GM12878 (cell line): ENCODE results near the gene KRTAP10-9. TPM values are rescaled to one million over a fixed set of nuclear protein-coding genes. Genes with fewer than 3 reads are reported as not detected.

Experiments
- ATAC-seq: fragments of 200-7000 bp; cut with Tn5 transposase; 3 replicates; pipeline ENCODE4 v1.9.1; 2020; ENCODE audit warnings: mild to moderate bottlenecking, moderate library complexity
- BruUV-seq: library from RNA; stranded (reverse); fragments of 400-500 nt; replicated peaks from 2 replicates; lab custom pipeline; 2021; lab: Mats Ljungman, UMichigan
- CTCF ChIA-PET: fragments of 300-600 bp; sonication (Branson Sonifier 250); formaldehyde crosslinking; extraction: SDS; loops from one replicate; lab custom pipeline; 2021; ENCODE audit warnings: inconsistent platforms; lab: Yijun Ruan, JAX
- POLR2A ChIA-PET: fragments of 350-600 bp; formaldehyde crosslinking; extraction: SDS; loops from one replicate; lab custom pipeline; 2021; ENCODE audit warnings: inconsistent platforms; lab: Charles Lee
- RAD21 ChIA-PET: fragments of 300-600 bp; sonication (Branson Sonifier 250); formaldehyde crosslinking; loops from one replicate; lab custom pipeline; 2023; ENCODE audit warnings: antibody characterized with exemption; ENCODE audit not compliant: unreplicated experiment; lab: Charles Lee
- SMC1A ChIA-PET: fragments of 300-600 bp; sonication (Branson Sonifier 250); formaldehyde crosslinking; loops from one replicate; lab custom pipeline; 2023; ENCODE audit not compliant: unreplicated experiment, uncharacterized antibody; lab: Charles Lee
- DNase-seq: peaks from one replicate; pipeline ENCODE4 v3.0.0-alpha.2; 2011; ENCODE audit warnings: low read depth, low spot score
- FAIRE-seq: peaks from 3 replicates; lab custom pipeline; 2011; peaks lifted over from hg19 to GRCh38; lab: Jason Lieb, UNC
- H2AFZ ChIP-seq: 2 replicates; pipeline ENCODE4 v1.6.0; 2011; ENCODE audit warnings: low read depth, low read length, control low read depth; ENCODE audit not compliant: control insufficient read depth
- H3K27ac ChIP-seq: 2 replicates; pipeline ENCODE4 v1.5.1; 2011; ENCODE audit warnings: control low read depth; ENCODE audit not compliant: control insufficient read depth, insufficient read depth
- H3K27me3 ChIP-seq, 2 experiments: replicated peaks in 1 of 2; 2 replicates each; pipeline versions ENCODE4 v1.6.0 to v1.6.1; 2011; ENCODE audit warnings: low read length in 1 of 2; ENCODE audit not compliant: control insufficient read depth in 2 of 2, insufficient read depth in 2 of 2
- H3K36me3 ChIP-seq, 2 experiments: 2 replicates each; pipeline ENCODE4 v1.5.1; 2011; ENCODE audit warnings: low read length in 1 of 2; ENCODE audit not compliant: control insufficient read depth in 2 of 2, insufficient read depth in 2 of 2
- H3K4me1 ChIP-seq: 2 replicates; pipeline ENCODE4 v1.6.1; 2011; ENCODE audit warnings: mild to moderate bottlenecking, low read length, moderate library complexity, mixed read lengths; ENCODE audit not compliant: control insufficient read depth, insufficient read depth
- H3K4me2 ChIP-seq: 2 replicates; pipeline ENCODE4 v1.6.0; 2011; ENCODE audit warnings: control low read depth; ENCODE audit not compliant: control insufficient read depth, insufficient read depth
- H3K4me3 ChIP-seq: fragments of 200-600 bp; sonication (generic); 2 replicates; pipeline ENCODE4 v1.5.1; 2016
- H3K79me2 ChIP-seq: 2 replicates; pipeline ENCODE4 v1.6.0; 2011; ENCODE audit warnings: low read length; ENCODE audit not compliant: control insufficient read depth, insufficient read depth
- H3K9ac ChIP-seq: 2 replicates; pipeline ENCODE4 v1.8.0; 2011; ENCODE audit warnings: low read length, control low read depth, mixed read lengths; ENCODE audit not compliant: control insufficient read depth, insufficient read depth
- H3K9me3 ChIP-seq: replicated peaks from 3 replicates; pipeline ENCODE4 v1.5.1; 2011; ENCODE audit warnings: mild to moderate bottlenecking, low read length; ENCODE audit not compliant: control insufficient read depth, insufficient read depth
- H4K20me1 ChIP-seq: 2 replicates; pipeline ENCODE4 v1.6.0; 2011; ENCODE audit not compliant: control insufficient read depth, insufficient read depth
- BACH1 ChIP-seq: fragments of 450-650 bp; IDR thresholded peaks from 2 replicates; pipeline ENCODE4 v1.6.1; 2017; ENCODE audit warnings: mild to moderate bottlenecking, borderline replicate concordance
- BMI1 ChIP-seq: fragments of 450-650 bp; IDR thresholded peaks from 2 replicates; pipeline ENCODE4 v1.6.1; 2016; ENCODE audit warnings: mild to moderate bottlenecking, moderate library complexity, borderline replicate concordance
- CHD1 ChIP-seq: IDR thresholded peaks from 2 replicates; pipeline ENCODE4 v1.6.1; 2012; ENCODE audit warnings: low read depth, low read length, improper control_type of control experiment
- HDAC6 ChIP-seq: fragments of 200-600 bp; sonication (generic); IDR thresholded peaks from one replicate; pipeline ENCODE4 v1.8.0; 2017; ENCODE audit warnings: antibody characterized with exemption; ENCODE audit not compliant: unreplicated experiment
- HDGF ChIP-seq: fragments of 450-650 bp; IDR thresholded peaks from 2 replicates; pipeline ENCODE4 v1.6.1; 2016; ENCODE audit warnings: antibody characterized with exemption
- IRF3 ChIP-seq: fragments of 450-650 bp; IDR thresholded peaks from 2 replicates; pipeline ENCODE4 v1.6.1; 2014; ENCODE audit warnings: mild to moderate bottlenecking
- KAT2A ChIP-seq: conservative IDR thresholded peaks from 2 replicates; pipeline ENCODE4 v1.6.1; 2011; ENCODE audit warnings: low read depth, low read length; ENCODE audit not compliant: control insufficient read depth
- MYC ChIP-seq: IDR thresholded peaks from 2 replicates; pipeline ENCODE4 v1.6.1; 2011; ENCODE audit warnings: mild to moderate bottlenecking, low read length, moderate library complexity, inconsistent platforms; ENCODE audit not compliant: insufficient read depth, insufficient replicate concordance, insufficient read length, severe bottlenecking
- NKRF ChIP-seq: fragments of 450-650 bp; conservative IDR thresholded peaks from 2 replicates; pipeline ENCODE4 v1.6.1; 2017; ENCODE audit warnings: mild to moderate bottlenecking, moderate library complexity
- POLR2AphosphoS5 ChIP-seq: IDR thresholded peaks from 2 replicates; pipeline ENCODE4 v1.6.1; 2011; ENCODE audit warnings: mild to moderate bottlenecking, low read length, inconsistent platforms
- RAD51 ChIP-seq: fragments of 450-650 bp; IDR thresholded peaks from 2 replicates; pipeline ENCODE4 v1.6.1; 2016; ENCODE audit warnings: moderate library complexity, mild to moderate bottlenecking, inconsistent platforms
- SIN3A ChIP-seq: IDR thresholded peaks from 2 replicates; pipeline ENCODE4 v1.6.1; 2012; ENCODE audit warnings: low read depth, low read length, improper control_type of control experiment
- SMC3 ChIP-seq: IDR thresholded peaks from 2 replicates; pipeline ENCODE4 v1.6.1; 2011; ENCODE audit warnings: low read length, improper control_type of control experiment, borderline replicate concordance
- ZNF207 ChIP-seq: fragments of 450-650 bp; IDR thresholded peaks from 2 replicates; pipeline ENCODE4 v1.6.1; 2014; ENCODE audit warnings: antibody characterized with exemption, mild to moderate bottlenecking, borderline replicate concordance
- ZNF24 ChIP-seq: fragments of 450-650 bp; IDR thresholded peaks from 2 replicates; pipeline ENCODE4 v1.6.1; 2017; ENCODE audit warnings: antibody characterized with exemption, mild to moderate bottlenecking
- WGBS: methylation state at CpG from one replicate; pipeline ENCODE4 v1.1.6; 2016; ENCODE audit warnings: low lambda C conversion rate; ENCODE audit not compliant: insufficient replicate concordance, insufficient coverage; ENCODE audit errors: missing lambda C conversion rate; 5-methylcytosine and 5-hydroxymethylcytosine counted together
- in situ Hi-C: fragments of 300-500 bp; cut with MboI; formaldehyde crosslinking; loops from 9 replicates; pipeline ENCODE4 v1.14.3; 2018; ENCODE audit warnings: mixed read lengths
- intact Hi-C: fragments of 100-400 bp; cut with micrococcal nuclease; formaldehyde crosslinking; loops from one replicate; pipeline ENCODE4 v1.14.2; 2022; ENCODE audit not compliant: unreplicated experiment
- polyA plus RNA-seq, 11 experiments: library from polyadenylated mRNA; depleted of rRNA in 4 of 11; unstranded in 6 of 11; stranded (reverse) in 5 of 11; fragments of >200 nt; fragmentation: Nextera tagmentation in 4 of 11; fragmentation: Illumina TruSeq in 1 of 11; extraction: Ambion mirVana in 4 of 11; extraction: Trizol in 1 of 11; gene quantifications; 1 replicate in 1 of 11; 2 replicates in 10 of 11; pipeline versions ENCODE4 v1.2.1 to v1.2.3, GENCODE V29; 2011 to 2016; ENCODE audit warnings: inconsistent platforms in 2 of 11, missing spikeins in 2 of 11, low read depth in 1 of 11
- total RNA-seq, 4 experiments: library from RNA; depleted of rRNA in 3 of 4; stranded (reverse); fragments of >200 nt in 3 of 4; fragmentation: Illumina TruSeq in 1 of 4; extraction: Trizol in 1 of 4; gene quantifications; 2 replicates each; pipeline versions ENCODE4 v1.2.1 to v1.2.3, GENCODE V29; 2013 to 2021

KRTAP10-9 gene
- total and polyA plus RNA-seq, 10 of the 15 experiments (the other 5 are each of a cell fraction or from before 2014, with no cell fraction given): not detected

GRCh38 chr21:44648557-44649311, 21.8 kb downstream of the KRTAP10-9 start:
- no peak overlapping the region for H3K9ac ChIP-seq
- ChIA-PET POLR2A (no interaction called here), RAD21 (no interaction called here), CTCF (no interaction called here), SMC1A (no interaction called here)
- FAIRE-seq (no peak), DNase-seq (no peak), ATAC-seq (no peak)
- no peaks in the 10 kb centered on the region for H3K27me3 ChIP-seq
- WGBS: 41% methylated on average over 33 of the region's 33 CpGs
- intact Hi-C loops: no loop called here
- no peak for TF ChIP-seq ZNF207
- H3K4me1 ChIP-seq: no peaks in the 10 kb centered on the region
- no peaks in the 10 kb centered on the region for H4K20me1 ChIP-seq
- H3K36me3 ChIP-seq: no peaks in the 10 kb centered on the region
- no peak overlapping the region for H3K4me3 ChIP-seq
- peaks cover under 1% of the 10 kb centered on the region; the same call in 1 of the 3 replicates for H3K9me3 ChIP-seq
- no peak overlapping the region for H3K27ac ChIP-seq
- in situ Hi-C loops: no loop called here
- BruUV-seq: no TSS peak
- no peak overlapping the region for H2AFZ ChIP-seq
- no peaks in the 10 kb centered on the region for H3K79me2 ChIP-seq
- H3K4me2 ChIP-seq: no peak overlapping the region

GRCh38 chr21:44649521-44650100, 22.7 kb downstream of the KRTAP10-9 start:
- intact Hi-C loops: no loop called here
- no TSS peak for BruUV-seq
- no peak overlapping the region for H3K9ac ChIP-seq
- no peaks in the 10 kb centered on the region; the same call in 2 of the 3 replicates for H3K9me3 ChIP-seq
- CTCF ChIA-PET: no interaction called here
- DNase-seq: no peak
- in situ Hi-C loops: no loop called here
- H2AFZ ChIP-seq: no peak overlapping the region
- no peak overlapping the region for H3K4me2 ChIP-seq
- no peak for ATAC-seq
- no peak for FAIRE-seq
- no peaks in the 10 kb centered on the region for H3K79me2 ChIP-seq
- no peaks in the 10 kb centered on the region for H3K4me1 ChIP-seq
- H3K27me3 ChIP-seq: no peaks in the 10 kb centered on the region
- H3K36me3 ChIP-seq: no peaks in the 10 kb centered on the region
- SMC1A ChIA-PET: no interaction called here
- WGBS: 36% methylated on average over 18 of the region's 18 CpGs
- POLR2A ChIA-PET: interaction anchor here (0.7 kb wide), 1 partner anchor 1294 kb away, joined by 3 read pairs; no protein-coding TSS in a partner anchor
- H3K27ac ChIP-seq: no peak overlapping the region
- no peak overlapping the region for H3K4me3 ChIP-seq
- RAD21 ChIA-PET: no interaction called here
- no peaks in the 10 kb centered on the region for H4K20me1 ChIP-seq
- TF ChIP-seq SMC3 (no peak), POLR2AphosphoS5 (no peak), KAT2A (no peak), HDGF (no peak), CHD1 (no peak), HDAC6 (no peak), MYC (no peak), ZNF24 (no peak), RAD51 (no peak), NKRF (no peak), BMI1 (no peak), BACH1 (no peak), SIN3A (no peak), IRF3 (no peak)
